Hematopoietic multipotent progenitor cell (in vitro differentiated cells): ENCODE results near the gene NUDT17. TPM values are rescaled to one million over a fixed set of nuclear protein-coding genes. Genes with fewer than 3 reads are reported as not detected.

Experiments used
- DNase-seq, 3 donors: peaks; one replicate each; pipeline ENCODE4 v3.0.0-alpha.2; 2011 to 2015; ENCODE audit warnings: low read depth in 2 of 3, low spot score in 2 of 3
- small RNA-seq: library from RNA; depleted of rRNA; stranded (forward); fragments of <200 nt; gene quantifications from one replicate; pipeline ENCODE3, GENCODE V24; 2012
- total RNA-seq: library from RNA; depleted of rRNA; stranded (reverse); fragments of >200 nt; gene quantifications from one replicate; pipeline ENCODE4 v1.2.3, GENCODE V29; 2012

Gene NUDT17
- total RNA-seq, 1 donor: 12.7 TPM

DNA sequence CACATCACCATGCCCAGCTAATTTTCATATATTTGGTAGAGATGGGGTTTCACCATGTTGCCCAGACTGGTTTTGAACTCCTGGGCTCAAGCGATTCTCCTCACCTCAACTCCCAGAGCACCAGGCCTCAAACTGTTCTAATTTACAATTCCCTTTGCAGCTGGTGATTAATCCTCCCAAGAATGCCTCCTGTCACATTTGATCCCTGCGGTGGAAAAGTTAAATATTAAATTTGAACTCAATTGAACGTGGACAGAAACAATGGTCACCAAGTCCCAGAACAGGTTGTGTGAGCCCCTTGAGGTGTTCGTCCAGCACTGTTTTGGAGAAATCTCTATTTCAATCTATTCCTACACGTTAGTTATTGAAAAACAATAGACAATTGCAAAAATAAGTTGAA, 42.2 kb downstream of the NUDT17 start:
- no peak for DNase-seq

DNA sequence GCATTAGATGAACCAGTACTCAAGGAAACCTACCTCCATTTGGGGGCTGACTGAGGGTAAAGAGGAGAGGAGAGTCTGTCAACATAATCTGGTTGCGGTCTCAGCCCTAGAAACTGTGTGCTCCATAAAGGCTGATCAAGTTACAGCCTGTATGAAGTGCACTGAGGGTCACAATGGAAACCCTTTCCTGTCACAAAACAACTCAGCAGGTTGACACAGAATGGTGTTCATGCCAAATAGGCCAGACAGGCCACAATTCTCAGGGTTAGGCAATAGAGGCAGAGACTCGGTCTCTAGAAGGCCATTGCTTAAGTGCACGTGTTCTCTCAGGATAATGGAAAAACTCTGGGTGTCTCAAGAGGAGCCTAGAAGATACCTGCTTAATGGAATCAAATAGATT, 44.3 kb downstream of the NUDT17 start:
- no peak for DNase-seq

DNA sequence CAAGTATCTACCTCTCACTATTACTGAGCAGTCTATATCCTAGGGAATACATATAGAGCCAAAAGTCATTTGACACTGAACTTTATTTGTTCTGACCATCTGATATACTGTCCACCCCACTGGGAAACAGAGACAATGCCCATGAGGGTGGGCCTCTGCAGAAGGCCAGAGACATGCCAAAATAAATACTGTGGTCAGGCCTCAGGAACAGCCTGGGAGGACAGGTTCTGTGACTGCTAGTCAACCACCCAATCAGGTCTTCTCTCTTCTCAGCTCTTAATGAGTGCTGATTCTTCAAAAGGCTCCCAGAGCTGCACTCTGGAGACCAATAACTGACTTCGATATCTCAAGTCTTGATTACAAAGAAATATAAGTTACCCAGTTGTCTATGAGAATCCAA, 45.7 kb downstream of the NUDT17 start:
- no peak for DNase-seq

GRCh38 chr1:145891587-145892485, 46.4 kb downstream of the NUDT17 start:
- DNase-seq: peak in 2 of 3 donors; percentile 74 to 76

DNA sequence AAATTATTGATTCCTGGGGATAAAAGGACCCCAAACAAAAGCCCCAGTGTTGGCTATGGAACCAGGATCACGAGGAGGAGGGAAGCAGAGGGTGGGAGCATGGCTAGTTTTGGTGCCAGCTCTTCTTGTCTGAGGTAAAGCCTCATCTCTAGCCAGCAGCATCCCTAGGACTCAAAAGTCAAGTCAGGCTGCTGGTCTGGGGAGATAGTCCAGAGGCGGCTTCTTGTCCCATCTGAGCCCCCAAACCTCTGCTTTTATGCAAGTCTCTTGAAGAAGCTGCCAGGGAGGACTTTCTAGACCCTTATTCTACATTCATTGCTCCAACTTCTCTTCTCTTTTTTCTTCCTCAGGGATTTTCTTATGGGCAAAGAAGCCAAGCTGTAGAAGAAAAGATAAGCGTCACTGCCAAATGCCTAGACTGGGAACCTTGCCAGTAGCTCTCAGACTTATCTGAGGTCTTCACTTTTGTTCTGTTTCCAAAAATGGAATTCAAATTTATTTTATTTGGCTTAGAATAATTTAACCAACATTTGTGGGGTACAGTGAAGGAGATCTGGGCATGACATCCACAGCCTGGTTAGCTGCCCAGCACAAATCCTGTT, 47.2 kb downstream of the NUDT17 start:
- no peak for DNase-seq

- no peak for DNase-seq
Observed at GRCh38 chr1:145893306-145894055, 48.1 kb downstream of the NUDT17 start.

DNA sequence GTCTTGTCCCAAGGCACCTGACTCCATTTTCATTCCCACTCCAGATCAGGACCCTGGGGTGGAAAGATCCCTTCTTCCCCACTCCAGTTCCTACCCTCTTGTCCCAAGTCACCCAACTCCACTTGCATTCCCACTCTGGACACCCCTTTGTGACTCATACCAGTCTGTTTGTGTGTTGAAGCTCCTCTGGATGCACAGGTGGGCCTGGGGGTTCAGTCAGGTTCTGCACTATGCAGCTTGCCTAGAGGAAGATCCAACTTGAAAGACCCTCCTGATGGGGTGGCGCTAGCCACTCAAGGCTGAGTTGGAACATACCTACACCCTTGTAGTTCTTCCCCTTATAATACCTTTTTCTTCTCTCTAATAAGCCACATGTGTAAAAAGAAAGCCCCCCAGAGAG, 50.0 kb downstream of the NUDT17 start:
- DNase-seq: no peak

- DNase-seq: no peak
Observed at GRCh38 chr1:145897969-145898368, 52.5 kb downstream of the NUDT17 start.

Small RNA genes lying within 50 kb of the gene (small RNA-seq; reads per million reads assigned to genes)
- not detected for gene MIR6736

Other genes with a start within 250 kb of the NUDT17 start
- 21.8 TPM for gene GPR89A, start 237.6 kb upstream of the NUDT17 start, total RNA-seq
- gene PDZK1, start 138.3 kb upstream of the NUDT17 start, total RNA-seq: under 0.01 TPM
- gene CD160, start 126.1 kb upstream of the NUDT17 start, total RNA-seq: not detected
- 9.2 TPM for gene RNF115, start 21.5 kb upstream of the NUDT17 start, total RNA-seq
- gene POLR3C, start 21.4 kb upstream of the NUDT17 start, total RNA-seq: 46.0 TPM
- 15.6 TPM for gene PIAS3, start 13.5 kb downstream of the NUDT17 start, total RNA-seq
- 0.27 TPM for gene ANKRD35, start 40.2 kb downstream of the NUDT17 start, total RNA-seq
- under 0.01 TPM for gene ITGA10, start 64.4 kb downstream of the NUDT17 start, total RNA-seq
- gene PEX11B, start 73.1 kb downstream of the NUDT17 start, total RNA-seq: 21.5 TPM
- gene RBM8A, start 81.9 kb downstream of the NUDT17 start, total RNA-seq: 66.2 TPM
- 17.8 TPM for gene LIX1L, start 112.4 kb downstream of the NUDT17 start, total RNA-seq
- gene ANKRD34A, start 118.9 kb downstream of the NUDT17 start, total RNA-seq: 0.27 TPM
- gene POLR3GL, start 119.1 kb downstream of the NUDT17 start, total RNA-seq: 15.1 TPM
- 485 TPM for gene TXNIP, start 150.9 kb downstream of the NUDT17 start, total RNA-seq
- gene HJV, start 176.1 kb downstream of the NUDT17 start, total RNA-seq: not detected